ENCODE results near the gene TDP1. TPM values are rescaled to one million over a fixed set of nuclear protein-coding genes. Genes with fewer than 3 reads are reported as not detected.

The TDP1 gene
- total and polyA plus RNA-seq, 2 of the 13 experiments (the other 11 are each of a cell fraction or from before 2014, with no cell fraction given): 16.4 to 31.2 TPM

DNA sequence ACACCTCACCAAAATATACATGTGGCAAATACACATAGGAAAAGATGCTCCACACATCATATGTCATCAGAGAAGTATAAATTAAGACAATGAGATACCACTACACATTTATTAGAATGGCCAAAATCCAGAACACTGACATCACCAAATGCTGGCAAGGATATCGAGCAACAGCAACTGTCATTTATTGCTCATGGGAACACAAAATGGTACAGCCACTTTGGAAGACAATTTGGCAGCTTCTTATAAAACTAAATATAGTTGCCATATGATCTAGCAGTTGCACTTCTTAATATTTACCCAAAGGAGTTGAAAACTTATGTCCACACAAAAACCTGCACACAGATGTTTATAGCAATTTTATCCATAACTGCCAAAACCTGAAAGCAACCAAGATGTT is 99.1 kb downstream of the TDP1 start:
- no peak overlapping the region for H3K27ac ChIP-seq (ENCODE audit: extremely low read length, insufficient read depth, low read length)
- intact Hi-C loops (cut with micrococcal nuclease; ENCODE audit: unreplicated experiment) (no loop called here), in situ Hi-C loops (cut with HindIII; ENCODE audit: extremely low pct_ligation_motif_present, low pct_unique_long_range_greater_than_20kb) (no loop called here)
- peaks cover 4% of the 10 kb centered on the region; the same call in 1 of the 2 replicates for H3K4me1 ChIP-seq (ENCODE audit: insufficient read depth, low read length)
- no peak for DNase-seq (ENCODE audit: low spot score)
- H3K36me3 ChIP-seq (replicated peaks in 1 of 2; ENCODE audit: control insufficient read depth in 1 of 2, insufficient read depth in 2 of 2, low read length in 2 of 2): no peaks in the 10 kb centered on the region
- 0% methylated on average over 1 of the region's 1 CpG for WGBS (ENCODE audit: low lambda C conversion rate)
- no TSS peak for BruUV-seq (replicated peaks)
- TF ChIP-seq, protein P1, sequence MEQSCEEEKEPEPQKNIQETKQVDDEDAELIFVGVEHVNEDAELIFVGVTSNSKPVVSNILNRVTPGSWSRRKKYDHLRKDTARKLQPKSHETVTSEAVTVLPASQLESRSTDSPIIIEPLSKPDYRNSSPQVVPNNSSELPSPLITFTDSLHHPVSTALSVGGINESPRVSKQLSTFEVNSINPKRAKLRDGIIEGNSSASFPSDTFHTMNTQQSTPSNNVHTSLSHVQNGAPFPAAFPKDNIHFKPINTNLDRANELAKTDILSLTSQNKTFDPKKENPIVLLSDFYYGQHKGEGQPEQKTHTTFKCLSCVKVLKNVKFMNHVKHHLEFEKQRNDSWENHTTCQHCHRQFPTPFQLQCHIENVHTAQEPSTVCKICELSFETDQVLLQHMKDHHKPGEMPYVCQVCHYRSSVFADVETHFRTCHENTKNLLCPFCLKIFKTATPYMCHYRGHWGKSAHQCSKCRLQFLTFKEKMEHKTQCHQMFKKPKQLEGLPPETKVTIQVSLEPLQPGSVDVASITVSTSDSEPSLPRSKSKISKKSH (CRISPR knock-in tag; IDR thresholded peaks at IDR 0.05; ENCODE audit: borderline replicate concordance): no peak
- TF ChIP-seq NFIB (CRISPR knock-in tag; IDR thresholded peaks at IDR 0.05; ENCODE audit: borderline replicate concordance): no peak
- TF ChIP-seq ZNF766 (CRISPR knock-in tag; IDR thresholded peaks at IDR 0.05; ENCODE audit: borderline replicate concordance): no peak
- TF ChIP-seq, protein P2, sequence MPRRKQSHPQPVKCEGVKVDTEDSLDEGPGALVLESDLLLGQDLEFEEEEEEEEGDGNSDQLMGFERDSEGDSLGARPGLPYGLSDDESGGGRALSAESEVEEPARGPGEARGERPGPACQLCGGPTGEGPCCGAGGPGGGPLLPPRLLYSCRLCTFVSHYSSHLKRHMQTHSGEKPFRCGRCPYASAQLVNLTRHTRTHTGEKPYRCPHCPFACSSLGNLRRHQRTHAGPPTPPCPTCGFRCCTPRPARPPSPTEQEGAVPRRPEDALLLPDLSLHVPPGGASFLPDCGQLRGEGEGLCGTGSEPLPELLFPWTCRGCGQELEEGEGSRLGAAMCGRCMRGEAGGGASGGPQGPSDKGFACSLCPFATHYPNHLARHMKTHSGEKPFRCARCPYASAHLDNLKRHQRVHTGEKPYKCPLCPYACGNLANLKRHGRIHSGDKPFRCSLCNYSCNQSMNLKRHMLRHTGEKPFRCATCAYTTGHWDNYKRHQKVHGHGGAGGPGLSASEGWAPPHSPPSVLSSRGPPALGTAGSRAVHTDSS (CRISPR knock-in tag; conservative IDR thresholded peaks at IDR 0.05): no peak
- TF ChIP-seq TEAD3 (CRISPR knock-in tag; optimal IDR thresholded peaks at IDR 0.05; ENCODE audit: borderline replicate concordance): no peak
- no peak for TF ChIP-seq RBAK (CRISPR knock-in tag; IDR thresholded peaks at IDR 0.05)
- TF ChIP-seq, protein P3, sequence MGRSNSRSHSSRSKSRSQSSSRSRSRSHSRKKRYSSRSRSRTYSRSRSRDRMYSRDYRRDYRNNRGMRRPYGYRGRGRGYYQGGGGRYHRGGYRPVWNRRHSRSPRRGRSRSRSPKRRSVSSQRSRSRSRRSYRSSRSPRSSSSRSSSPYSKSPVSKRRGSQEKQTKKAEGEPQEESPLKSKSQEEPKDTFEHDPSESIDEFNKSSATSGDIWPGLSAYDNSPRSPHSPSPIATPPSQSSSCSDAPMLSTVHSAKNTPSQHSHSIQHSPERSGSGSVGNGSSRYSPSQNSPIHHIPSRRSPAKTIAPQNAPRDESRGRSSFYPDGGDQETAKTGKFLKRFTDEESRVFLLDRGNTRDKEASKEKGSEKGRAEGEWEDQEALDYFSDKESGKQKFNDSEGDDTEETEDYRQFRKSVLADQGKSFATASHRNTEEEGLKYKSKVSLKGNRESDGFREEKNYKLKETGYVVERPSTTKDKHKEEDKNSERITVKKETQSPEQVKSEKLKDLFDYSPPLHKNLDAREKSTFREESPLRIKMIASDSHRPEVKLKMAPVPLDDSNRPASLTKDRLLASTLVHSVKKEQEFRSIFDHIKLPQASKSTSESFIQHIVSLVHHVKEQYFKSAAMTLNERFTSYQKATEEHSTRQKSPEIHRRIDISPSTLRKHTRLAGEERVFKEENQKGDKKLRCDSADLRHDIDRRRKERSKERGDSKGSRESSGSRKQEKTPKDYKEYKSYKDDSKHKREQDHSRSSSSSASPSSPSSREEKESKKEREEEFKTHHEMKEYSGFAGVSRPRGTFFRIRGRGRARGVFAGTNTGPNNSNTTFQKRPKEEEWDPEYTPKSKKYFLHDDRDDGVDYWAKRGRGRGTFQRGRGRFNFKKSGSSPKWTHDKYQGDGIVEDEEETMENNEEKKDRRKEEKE (IDR thresholded peaks at IDR 0.05): no peak
- no peak for TF ChIP-seq ZNF282 (IDR thresholded peaks at IDR 0.05; ENCODE audit: partially characterized antibody)
- TF ChIP-seq ZNF83 (CRISPR knock-in tag; IDR thresholded peaks at IDR 0.05; ENCODE audit: borderline replicate concordance): no peak
- no peak for TF ChIP-seq ZMYM2 (CRISPR knock-in tag; IDR thresholded peaks at IDR 0.05)
- H3K79me2 ChIP-seq (ENCODE audit: insufficient read depth, low read length): no peaks in the 10 kb centered on the region
- ATAC-seq: no peak
- CTCF ChIA-PET (ENCODE audit: low intra/inter-chr PET ratio, low total read pairs): no interaction called here
- H3K9ac ChIP-seq (ENCODE audit: insufficient read depth, low read depth, low read length): no peak overlapping the region
- no peak for FAIRE-seq
- H3K4me3 ChIP-seq (replicated peaks in 1 of 3; ENCODE audit: insufficient read depth in 1 of 3, low read depth in 2 of 3, low read length in 3 of 3): no peak overlapping the region
- POLR2A ChIA-PET: no interaction called here
- no peak overlapping the region for H2AFZ ChIP-seq (ENCODE audit: low read length)
- H4K20me1 ChIP-seq (ENCODE audit: insufficient read depth, low read length): no peaks in the 10 kb centered on the region
- peaks cover 0 to 1% of the 10 kb centered on the region in 2 experiments; a peak in 2 of 5 replicates for H3K27me3 ChIP-seq (ENCODE audit: control insufficient read depth in 1 of 2, insufficient read depth in 2 of 2, low read length in 2 of 2)
- no peak overlapping the region for H3K4me2 ChIP-seq (ENCODE audit: low read depth, low read length)
- no peaks in the 10 kb centered on the region for H3K9me3 ChIP-seq (ENCODE audit: low read length)

Measured in HepG2 (cell line).